ENCODE measurements around the gene ERP27. TPM values are rescaled to one million over a fixed set of nuclear protein-coding genes. Genes with fewer than 3 reads are reported as not detected.
A peak's percentile ranks its signal among the peaks of the same experiment; 100 is the strongest.

ERP27 gene
- total RNA-seq, 4 donors from 2014 or later, result 0.42 TPM; not detected in 3

- no peak overlapping the region for H3K4me3 ChIP-seq
- H3K36me3 ChIP-seq, result no peaks in the 10 kb centered on the region
- peak overlapping the region; percentile 65 to 71 (median 67) for H3K27ac ChIP-seq
- intact Hi-C loops (cut with DNase I; ENCODE audit: low total_unique reads) (loop anchor here (2.0 to 5.0 kb wide), 2 partner anchors 49 to 121 kb away; a partner anchor contains a TSS), in situ Hi-C loops (cut with MboI; ENCODE audit: low sequenced_read_pairs in 4 of 4) (no loop called here)
- DNase-seq (peak in 1 of 2 donors; percentile 27), ATAC-seq (peak; percentile 45 to 60)
- no peak for TF ChIP-seq POLR2A (IDR thresholded peaks at IDR 0.05)
- TF ChIP-seq CTCF (IDR thresholded peaks at IDR 0.05 in 4 of 5, conservative IDR thresholded peaks at IDR 0.05 in 1 of 5), result no peak
- H3K4me1 ChIP-seq, result peaks cover 3 to 17% of the 10 kb centered on the region in 2 donors
- no peaks in the 10 kb centered on the region for H3K9me3 ChIP-seq
- H3K27me3 ChIP-seq, result no peaks in the 10 kb centered on the region
These were observed 44.7 kb downstream of the ERP27 start for GRCh38 chr12:14893506-14894250.

- Histone ChIP-seq H3K27me3 (no peaks in the 10 kb centered on the region), H3K9me3 (no peaks in the 10 kb centered on the region), H3K4me3 (no peak overlapping the region), H3K4me1 (peaks cover 3 to 17% of the 10 kb centered on the region in 2 donors), H3K36me3 (no peaks in the 10 kb centered on the region), H3K27ac (peak overlapping the region; percentile 65 to 71 (median 67))
- TF ChIP-seq POLR2A (IDR thresholded peaks at IDR 0.05) (peak in 1 of 2 donors; percentile 32), CTCF (IDR thresholded peaks at IDR 0.05 in 4 of 5, conservative IDR thresholded peaks at IDR 0.05 in 1 of 5) (no peak)
- peak; percentile 35 to 65 for DNase-seq
- in situ Hi-C loops (cut with MboI; ENCODE audit: low sequenced_read_pairs in 4 of 4) (no loop called here), intact Hi-C loops (cut with DNase I; ENCODE audit: low total_unique reads) (loop anchor here (2.0 to 5.0 kb wide), 2 partner anchors 48 to 121 kb away; a partner anchor contains a TSS)
- peak; percentile 82 to 83 for ATAC-seq
These were observed 45.4 kb downstream of the ERP27 start for GRCh38 chr12:14892726-14893505.

- TF ChIP-seq CTCF (IDR thresholded peaks at IDR 0.05 in 4 of 5, conservative IDR thresholded peaks at IDR 0.05 in 1 of 5), result no peak
- no peak for TF ChIP-seq POLR2A (IDR thresholded peaks at IDR 0.05)
- no peak for DNase-seq
- intact Hi-C loops (cut with DNase I; ENCODE audit: low total_unique reads), result loop anchor here (5.0 kb wide), 1 partner anchor 118 kb away; a partner anchor contains a TSS
- peak overlapping the region in 1 of 4 donors; percentile 23 for H3K27ac ChIP-seq
- in situ Hi-C loops (cut with MboI; ENCODE audit: low sequenced_read_pairs in 4 of 4), result no loop called here
- no peak for ATAC-seq
- no peaks in the 10 kb centered on the region for H3K9me3 ChIP-seq
- H3K4me1 ChIP-seq, result peaks cover 7 to 9% of the 10 kb centered on the region in 2 donors
- no peaks in the 10 kb centered on the region for H3K36me3 ChIP-seq
- no peaks in the 10 kb centered on the region for H3K27me3 ChIP-seq
- H3K4me3 ChIP-seq, result no peak overlapping the region
These were observed 47.6 kb downstream of the ERP27 start for GRCh38 chr12:14890701-14891100.

- H3K27ac ChIP-seq, result peak overlapping the region; percentile 61 to 78 (median 66)
- no peaks in the 10 kb centered on the region for H3K36me3 ChIP-seq
- DNase-seq (no peak), ATAC-seq (no peak)
- no peaks in the 10 kb centered on the region for H3K9me3 ChIP-seq
- peak overlapping the region in 1 of 4 donors; percentile 42 for H3K4me3 ChIP-seq
- TF ChIP-seq POLR2A (IDR thresholded peaks at IDR 0.05), result no peak
- TF ChIP-seq CTCF (IDR thresholded peaks at IDR 0.05 in 4 of 5, conservative IDR thresholded peaks at IDR 0.05 in 1 of 5), result no peak
- in situ Hi-C loops (cut with MboI; ENCODE audit: low sequenced_read_pairs in 4 of 4) (no loop called here), intact Hi-C loops (cut with DNase I; ENCODE audit: low total_unique reads) (no loop called here)
- H3K4me1 ChIP-seq, result peaks cover 13 to 14% of the 10 kb centered on the region in 2 donors
- H3K27me3 ChIP-seq, result no peaks in the 10 kb centered on the region
These were observed 52.1 kb downstream of the ERP27 start for GRCh38 chr12:14886271-14886670.

Measured in gastrocnemius medialis (tissue), 4 donors.